ENCODE measurements around the gene KCND2. TPM values are rescaled to one million over a fixed set of nuclear protein-coding genes. Genes with fewer than 3 reads are reported as not detected.

KCND2 gene
- total RNA-seq = 1.3 TPM

GRCh38 chr7:120272701-120273475 is at the start of gene KCND2:
TSS of gene KCND2 (plus strand) at chr7:120273175.

Small RNA genes lying within 50 kb of the gene (small RNA-seq; reads per million reads assigned to genes)
- gene RNU6-581P (ENCODE audit: low replicate concordance) = not detected

Data from metanephros (tissue), 2 donors.